H7 (cell line): ENCODE results near the gene ZNF436. TPM values are rescaled to one million over a fixed set of nuclear protein-coding genes. Genes with fewer than 3 reads are reported as not detected.
"Not testable (repeated sequence)": the region's sequence is repeated elsewhere in the genome, so short reads cannot be mapped to it uniquely, and the experiment has no call there.

ENCODE experiments used
- DNase-seq: peaks from one replicate; pipeline ENCODE4 v3.0.0; 2012
- H3K27me3 ChIP-seq: 2 replicates; pipeline ENCODE4 v1.6.0; 2011; ENCODE audit warnings: mild to moderate bottlenecking, low read length; ENCODE audit not compliant: control insufficient read depth, insufficient read depth
- H3K36me3 ChIP-seq: replicated peaks from 2 replicates; pipeline ENCODE4 v1.5.1; 2011; ENCODE audit warnings: low read length; ENCODE audit not compliant: control insufficient read depth, insufficient read depth
- H3K4me3 ChIP-seq: 2 replicates; pipeline ENCODE4 v1.5.1; 2011; ENCODE audit warnings: low read depth, mild to moderate bottlenecking, control low read depth, low read length, moderate library complexity; ENCODE audit not compliant: insufficient read depth
- total RNA-seq: library from RNA; depleted of rRNA; stranded (reverse); fragments of >200 nt; shearing (Covaris generic); gene quantifications from 2 replicates; pipeline ENCODE4 v1.2.3, GENCODE V29; 2014

The ZNF436 gene
- total RNA-seq, 1 experiment from 2014 or later, result 3.2 TPM

DNA sequence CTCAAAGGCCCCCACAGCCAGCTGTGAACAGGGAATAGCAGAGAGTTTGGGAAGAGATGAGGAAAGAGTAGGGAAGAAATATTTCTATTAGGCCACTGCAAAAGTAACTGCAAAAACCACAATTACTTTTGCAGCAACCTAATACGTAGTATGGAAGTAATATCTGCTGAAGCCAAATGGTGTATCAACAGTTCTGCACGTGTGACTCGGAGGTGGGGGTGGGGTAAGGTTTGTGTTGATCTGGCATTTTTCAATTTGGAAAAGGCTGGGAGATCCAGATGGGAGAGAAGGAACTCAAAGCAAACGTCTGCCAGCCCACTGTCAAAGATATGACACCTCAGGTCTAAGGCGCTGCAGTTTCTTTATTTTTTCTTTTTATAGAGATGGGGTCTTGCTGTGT is 11.1 kb upstream of the ZNF436 start:
- peaks cover 58% of the 10 kb centered on the region for H3K27me3 ChIP-seq
- no peak overlapping the region for H3K4me3 ChIP-seq
- DNase-seq, result no peak

GRCh38 chr1:23380236-23380635 is 10.6 kb upstream of the ZNF436 start:
- not testable (repeated sequence) for DNase-seq, H3K4me3 ChIP-seq, H3K36me3 ChIP-seq
- H3K27me3 ChIP-seq, result peaks cover 57% of the 10 kb centered on the region

More for the DNA sequence above, 11.1 kb upstream of the ZNF436 start:
- no peaks in the 10 kb centered on the region for H3K36me3 ChIP-seq

DNA sequence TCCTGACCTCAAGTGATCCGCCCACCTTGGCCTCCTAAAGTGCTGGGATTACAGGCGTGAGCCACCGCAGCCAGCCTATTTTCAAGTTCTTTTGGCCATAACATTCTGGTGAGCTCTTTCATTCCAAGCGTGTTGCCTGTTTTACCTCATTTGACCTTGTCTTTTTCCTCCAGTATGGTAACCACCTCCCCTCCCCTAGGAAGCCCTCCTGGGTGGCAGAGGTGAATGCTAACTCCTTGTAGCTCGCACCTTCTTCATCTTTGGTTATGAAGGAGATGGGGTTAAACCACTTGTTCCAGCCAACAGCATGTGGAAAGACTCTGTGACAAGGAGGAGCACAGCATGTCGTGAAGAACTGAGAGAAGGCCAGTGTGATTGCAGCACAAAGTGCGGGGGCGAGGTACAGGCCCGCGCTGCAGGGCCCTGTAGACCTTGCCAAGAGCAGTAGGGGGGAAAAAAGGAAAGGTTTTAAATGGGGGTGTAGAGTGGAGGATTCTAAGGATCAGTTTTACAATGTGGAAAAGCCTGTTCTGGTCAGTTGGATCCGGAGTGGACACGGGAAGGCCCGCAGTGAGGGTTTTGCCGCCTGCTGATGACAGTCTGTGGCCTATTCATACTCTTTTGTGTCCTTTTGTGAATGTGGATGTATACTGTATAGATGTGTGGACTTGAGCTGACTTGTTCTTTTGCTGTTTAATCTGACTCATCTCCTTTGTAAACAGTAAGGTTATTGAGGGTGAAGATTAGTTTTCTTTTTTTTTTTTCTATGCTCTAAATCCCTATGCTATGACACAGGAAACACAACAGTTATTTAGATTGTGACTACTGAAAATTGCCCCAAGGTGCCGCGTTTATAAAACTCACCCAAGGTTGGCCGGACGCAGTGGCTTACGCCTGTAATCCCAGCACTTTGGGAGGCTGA is 7.5 kb upstream of the ZNF436 start:
- no peak for DNase-seq
- peaks cover 62% of the 10 kb centered on the region for H3K27me3 ChIP-seq
- no peaks in the 10 kb centered on the region for H3K36me3 ChIP-seq
- H3K4me3 ChIP-seq, result no peak overlapping the region

DNA sequence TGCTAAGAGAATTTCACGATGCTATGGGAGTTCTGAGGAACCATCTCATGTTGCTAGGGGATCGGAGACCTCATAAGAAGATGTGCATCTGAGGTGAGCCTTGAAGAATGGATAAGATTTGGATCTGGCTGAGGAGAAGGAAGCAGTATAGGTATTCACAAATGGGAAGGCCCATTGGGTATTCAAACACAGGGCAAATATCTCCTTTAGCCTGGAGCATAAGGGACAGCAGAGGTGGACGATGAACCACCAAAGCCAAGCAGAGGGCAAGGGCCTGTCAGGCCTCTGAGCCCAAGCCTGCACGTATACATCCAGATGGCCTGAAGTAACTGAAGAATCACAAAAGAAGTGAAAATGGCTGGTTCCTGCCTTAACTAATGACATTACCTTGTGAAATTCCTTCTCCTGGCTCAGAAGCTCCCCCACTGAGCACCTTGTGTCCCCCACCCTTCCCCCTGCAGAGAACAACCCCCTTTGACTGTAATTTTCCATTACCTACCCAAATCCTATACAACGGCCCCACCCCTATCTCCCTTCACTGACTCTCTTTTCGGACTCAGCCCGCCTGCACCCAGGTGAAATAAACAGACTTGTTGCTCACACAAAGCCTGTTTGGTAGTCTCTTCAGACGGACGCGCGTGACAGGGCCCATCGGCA is 4.6 kb upstream of the ZNF436 start:
- peaks cover 73% of the 10 kb centered on the region for H3K27me3 ChIP-seq
- H3K4me3 ChIP-seq, DNase-seq, H3K36me3 ChIP-seq: not testable (repeated sequence)

DNA sequence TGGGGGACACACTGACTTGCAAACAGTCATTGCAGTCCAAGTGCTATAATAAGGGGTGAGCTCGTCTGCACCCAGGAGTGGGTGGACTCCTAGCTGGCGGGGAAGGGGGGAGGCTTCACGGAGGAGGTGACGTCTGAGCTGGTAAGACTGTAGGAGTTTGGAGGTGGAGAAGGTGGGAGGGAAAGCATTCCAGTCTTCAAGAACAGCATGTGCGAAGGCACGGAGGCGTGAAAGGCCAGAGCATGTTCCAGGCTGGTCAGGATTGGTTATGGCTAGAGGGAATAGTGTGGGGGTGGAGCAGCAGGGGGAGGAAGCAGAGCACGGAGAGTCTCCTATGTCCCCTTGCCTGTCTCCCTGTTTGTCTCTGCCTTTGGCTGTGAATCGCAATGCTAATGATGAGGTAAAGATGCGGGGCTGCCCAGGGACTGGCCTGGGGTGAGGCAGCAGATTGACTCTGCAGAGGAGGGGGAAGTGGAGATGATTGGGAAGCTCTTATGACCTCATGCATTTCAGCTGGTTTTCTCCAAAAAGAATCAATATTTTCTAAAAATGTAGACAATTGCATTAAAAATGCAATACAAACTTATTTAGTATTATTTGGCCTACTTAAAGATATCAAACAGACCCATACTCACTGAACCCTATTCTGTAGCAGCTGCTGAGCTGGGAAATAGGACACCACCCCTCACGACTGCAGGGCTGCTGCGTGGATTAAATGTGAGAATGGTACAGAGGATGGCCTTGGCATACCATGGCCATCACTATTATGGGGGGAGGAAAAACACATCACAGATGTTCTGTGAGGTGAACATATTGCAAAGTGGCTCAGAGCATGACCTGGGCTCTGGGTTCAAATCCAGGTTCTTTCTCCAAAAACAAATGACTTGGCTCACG is 2.6 kb upstream of the ZNF436 start:
- Histone ChIP-seq H3K27me3 (peaks cover 75% of the 10 kb centered on the region), H3K36me3 (no peaks in the 10 kb centered on the region), H3K4me3 (no peak overlapping the region)
- DNase-seq, result no peak

- Histone ChIP-seq H3K36me3 (no peaks in the 10 kb centered on the region), H3K27me3 (peaks cover 82% of the 10 kb centered on the region), H3K4me3 (no peak overlapping the region)
- peak; percentile 86 for DNase-seq
These were observed 1.3 kb upstream of the ZNF436 start for GRCh38 chr1:23370709-23371584.

DNA sequence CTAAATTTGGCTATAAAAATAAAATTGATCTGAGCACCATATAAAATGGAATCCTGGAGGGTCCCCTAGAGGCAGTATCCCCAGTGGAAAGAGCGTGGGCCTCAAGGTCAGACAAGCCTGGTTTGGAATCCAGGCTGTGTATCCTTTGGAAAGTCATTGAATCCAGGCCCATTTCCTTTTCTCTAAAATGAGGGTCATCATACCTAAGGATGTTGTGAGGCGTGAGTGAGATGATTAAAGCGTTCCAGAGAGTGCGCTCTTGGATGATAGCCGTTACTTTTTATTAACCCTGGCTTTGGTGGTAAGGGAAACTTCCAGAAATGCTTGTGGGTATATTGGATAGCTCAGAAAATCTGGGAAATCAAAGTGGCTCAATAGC is 683 bp upstream of the ZNF436 start:
- no peaks in the 10 kb centered on the region for H3K36me3 ChIP-seq
- DNase-seq, result no peak
- H3K4me3 ChIP-seq, result no peak overlapping the region
- peaks cover 79% of the 10 kb centered on the region for H3K27me3 ChIP-seq

- peaks cover 73% of the 10 kb centered on the region for H3K27me3 ChIP-seq
- no peaks in the 10 kb centered on the region for H3K36me3 ChIP-seq
- peak overlapping the region; percentile 90 for H3K4me3 ChIP-seq
- DNase-seq, result peak; percentile 94
These were observed 888 bp downstream of the ZNF436 start for GRCh38 chr1:23368562-23369334.

DNA sequence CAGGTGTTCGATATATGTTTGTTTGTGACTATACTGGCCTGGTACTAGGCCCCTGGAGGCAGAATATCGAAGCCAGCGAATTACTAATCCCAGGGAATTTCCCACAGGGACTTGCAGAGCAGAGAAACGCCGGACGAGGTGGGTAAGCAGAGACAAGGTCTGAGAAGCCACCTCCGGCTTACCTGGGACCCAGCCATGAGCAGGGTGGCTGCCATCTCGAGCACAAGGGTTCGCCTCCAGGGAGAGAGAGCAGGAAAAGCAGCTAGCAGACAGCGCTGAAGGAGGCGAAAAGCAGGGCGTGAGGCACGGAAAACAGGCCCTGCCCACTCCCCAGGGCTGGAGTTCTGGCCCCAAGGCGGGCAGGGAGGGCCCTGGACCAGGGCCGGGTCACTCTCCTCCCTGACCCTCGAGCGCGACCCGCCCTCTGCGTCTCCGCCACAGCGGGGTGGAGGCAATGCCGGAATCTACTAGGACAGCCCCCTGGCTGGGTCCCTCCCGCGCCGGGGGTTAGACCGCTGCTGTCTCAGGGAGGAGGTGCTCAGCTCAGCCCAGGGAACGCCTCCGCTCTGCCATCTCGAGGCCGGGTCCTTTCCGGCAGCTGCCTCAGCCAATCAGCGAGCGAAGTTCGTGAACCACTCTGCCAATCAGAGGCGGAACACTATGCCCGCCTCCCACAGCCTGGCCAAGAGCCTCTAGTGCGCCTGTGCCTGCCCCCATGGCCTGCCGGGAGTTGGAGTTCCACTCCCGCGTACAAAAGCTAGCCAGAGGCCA is 1.7 kb downstream of the ZNF436 start:
- H3K36me3 ChIP-seq, result no peaks in the 10 kb centered on the region
- peak; percentile 98 for DNase-seq
- peak overlapping the region; percentile 90 for H3K4me3 ChIP-seq
- H3K27me3 ChIP-seq, result peaks cover 70% of the 10 kb centered on the region

DNA sequence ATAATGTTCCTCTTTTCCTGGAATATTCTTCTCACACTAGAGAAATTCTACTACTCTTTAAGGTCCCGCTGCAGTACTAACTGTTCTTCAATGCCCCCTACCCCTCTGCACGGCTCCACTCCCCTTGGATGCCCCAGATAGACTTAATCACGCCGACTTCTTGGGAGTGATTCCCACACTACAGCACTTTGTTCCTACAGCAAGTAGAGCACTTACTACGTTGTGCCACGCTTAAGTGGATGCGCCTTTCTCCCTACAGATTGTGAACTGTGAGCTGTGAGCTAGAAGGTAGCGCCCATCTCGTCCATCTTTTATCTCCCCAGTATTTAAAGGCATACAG is 2.2 kb downstream of the ZNF436 start:
- peaks cover 70% of the 10 kb centered on the region for H3K27me3 ChIP-seq
- peak overlapping the region; percentile 90 for H3K4me3 ChIP-seq
- H3K36me3 ChIP-seq, result no peaks in the 10 kb centered on the region; the same call in 1 of the 2 replicates
- no peak for DNase-seq

DNA sequence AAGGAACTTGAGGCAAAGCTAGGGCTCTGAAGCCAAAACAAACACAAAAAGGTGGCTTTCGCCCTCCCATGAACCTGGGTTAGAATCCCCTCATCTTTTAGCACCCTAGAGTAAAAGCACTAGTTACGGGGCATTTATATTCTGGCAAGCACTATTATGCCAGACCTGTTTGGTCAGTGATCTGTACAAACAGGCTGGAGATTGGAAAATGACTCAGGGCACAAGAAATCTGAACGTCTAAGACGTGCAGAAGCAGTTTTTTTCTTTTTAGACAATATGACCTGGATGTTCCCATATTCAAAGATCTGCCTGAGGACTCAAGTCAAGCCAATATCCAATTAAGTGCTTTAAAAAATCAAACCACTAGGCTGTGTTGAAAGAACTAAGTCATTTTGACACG is 3.0 kb downstream of the ZNF436 start:
- Histone ChIP-seq H3K36me3 (peaks cover 1% of the 10 kb centered on the region; the same call in 1 of the 2 replicates), H3K27me3 (peaks cover 70% of the 10 kb centered on the region), H3K4me3 (no peak overlapping the region)
- DNase-seq, result no peak

- Histone ChIP-seq H3K27me3 (peaks cover 70% of the 10 kb centered on the region), H3K36me3 (peaks cover 1% of the 10 kb centered on the region; the same call in 1 of the 2 replicates), H3K4me3 (no peak overlapping the region)
- no peak for DNase-seq
These were observed 3.5 kb downstream of the ZNF436 start for GRCh38 chr1:23366146-23366545.
